Activated CD8-positive, alpha-beta memory T cell treated with anti-CD3 and anti-CD28 coated beads, Interleukin-2, amount 50 U/mL, for 4 hours (primary cell): ENCODE measurements around the gene MED13.
"Not testable (repeated sequence)": the region's sequence is repeated elsewhere in the genome, so short reads cannot be mapped to it uniquely, and the experiment has no call there.

Experiments used
- DNase-seq: peaks from one replicate; pipeline ENCODE4 v3.0.0-alpha.2; 2020

The MED13 gene

GRCh38 chr17:62057696-62058095, 7.4 kb downstream of the MED13 start:
- no peak for DNase-seq

- DNase-seq: no peak
Observed at GRCh38 chr17:62052765-62053338, 12.2 kb downstream of the MED13 start.

GRCh38 chr17:62051053-62051452, 14.0 kb downstream of the MED13 start:
- DNase-seq: no peak

DNA sequence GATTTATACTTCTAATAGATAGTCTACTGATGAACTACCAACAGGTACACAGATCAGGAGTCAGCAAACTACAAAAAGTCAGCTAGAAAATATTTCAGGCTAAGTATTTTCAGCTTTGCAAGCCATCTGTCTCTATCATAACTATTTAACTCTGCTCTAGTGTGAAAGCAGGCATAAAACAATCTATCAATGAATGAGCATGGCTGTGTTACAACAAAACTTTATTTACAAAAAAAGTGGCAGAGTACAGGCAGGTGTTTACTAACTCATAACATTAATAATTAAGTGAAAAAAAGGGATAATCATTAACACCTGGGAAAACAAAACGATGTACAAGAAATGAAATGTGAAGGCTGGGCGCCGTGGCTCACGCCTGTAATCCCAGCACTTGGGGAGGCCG, 15.8 kb downstream of the MED13 start:
- DNase-seq: no peak

DNA sequence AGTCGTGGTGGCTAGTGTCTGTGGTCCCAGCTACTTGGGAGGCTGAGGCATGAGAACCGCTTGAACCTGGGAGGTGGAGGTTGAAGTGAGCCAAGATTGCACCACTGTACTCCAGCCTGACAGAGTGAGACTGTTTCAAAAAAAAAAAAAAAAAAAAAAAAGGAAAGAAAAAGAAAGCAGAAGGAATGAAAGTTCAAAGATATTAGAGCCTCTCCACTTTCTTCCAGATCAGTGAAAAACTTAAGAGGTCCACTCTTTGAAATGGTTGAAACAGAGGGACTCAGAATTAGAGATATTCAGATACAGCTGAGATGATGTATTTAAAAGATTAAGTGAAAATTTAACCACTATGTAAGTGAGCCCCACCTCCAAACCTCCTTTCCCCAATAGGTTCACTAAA, 16.8 kb downstream of the MED13 start:
- DNase-seq: no peak

DNA sequence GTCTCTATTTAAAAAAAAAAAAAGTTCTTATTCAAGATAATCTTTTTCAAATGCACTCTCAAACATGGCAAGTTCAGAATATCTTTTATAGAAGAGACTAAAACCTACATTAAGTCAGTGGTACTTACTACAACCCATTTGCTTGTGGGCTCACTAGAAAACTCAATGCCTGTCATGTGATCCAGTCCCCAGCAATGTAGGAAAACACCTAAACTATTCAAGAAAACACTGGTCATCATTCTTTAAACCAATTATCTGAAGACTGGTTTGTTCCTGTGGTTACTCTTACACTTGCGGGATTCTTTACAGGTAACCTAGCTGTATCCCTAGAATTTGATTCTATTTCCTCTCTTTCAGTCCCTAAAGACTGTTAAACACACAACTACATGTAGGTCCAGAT, 19.6 kb downstream of the MED13 start:
- DNase-seq: no peak

DNA sequence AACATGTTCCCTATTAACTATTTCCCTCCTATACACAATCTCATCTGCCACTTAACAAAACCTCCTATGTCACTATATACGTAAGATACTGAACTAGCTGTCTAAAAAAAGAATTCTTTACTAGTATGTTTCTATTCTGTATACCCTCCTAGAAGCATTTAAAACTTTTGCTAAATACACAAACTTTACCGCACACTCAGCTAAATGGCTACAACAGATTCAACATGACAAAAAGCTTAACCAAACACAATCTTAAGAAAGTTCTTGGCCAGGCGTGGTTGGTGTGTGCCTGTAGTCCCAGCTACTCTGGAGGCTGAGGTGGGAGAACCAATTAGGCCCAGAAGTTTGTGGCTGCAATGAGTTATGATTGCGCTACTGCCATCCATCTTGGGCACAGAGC, 20.0 kb downstream of the MED13 start:
- no peak for DNase-seq

GRCh38 chr17:62043602-62044001, 21.5 kb downstream of the MED13 start:
- DNase-seq: no peak

GRCh38 chr17:62043140-62043539, 21.9 kb downstream of the MED13 start:
- no peak for DNase-seq

GRCh38 chr17:62038248-62038647, 26.8 kb downstream of the MED13 start:
- DNase-seq: no peak

GRCh38 chr17:62033317-62033716, 31.8 kb downstream of the MED13 start:
- no peak for DNase-seq

GRCh38 chr17:62032480-62032879, 32.6 kb downstream of the MED13 start:
- DNase-seq: no peak

GRCh38 chr17:62030264-62030663, 34.8 kb downstream of the MED13 start:
- no peak for DNase-seq

DNA sequence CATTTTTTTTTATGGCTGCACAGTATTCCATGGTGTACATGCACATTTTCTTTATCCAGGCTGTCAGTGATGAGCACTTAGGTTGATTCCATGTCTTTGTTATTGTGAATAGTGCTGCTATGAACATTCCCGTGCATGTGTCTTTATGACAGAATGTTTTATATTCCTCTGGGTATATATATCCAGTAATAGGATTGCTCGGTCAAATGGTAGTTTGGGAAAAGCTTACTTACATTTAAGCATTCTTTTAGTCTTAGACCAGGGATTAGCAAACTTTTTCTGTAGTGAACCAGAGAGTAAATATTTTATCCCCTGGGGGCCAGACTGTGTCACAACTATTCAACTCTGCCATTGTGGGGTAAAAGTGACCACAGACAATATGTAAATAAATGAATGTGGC, 40.2 kb downstream of the MED13 start:
- no peak for DNase-seq

- no peak for DNase-seq
Observed at GRCh38 chr17:62017912-62018311, 47.2 kb downstream of the MED13 start.

DNA sequence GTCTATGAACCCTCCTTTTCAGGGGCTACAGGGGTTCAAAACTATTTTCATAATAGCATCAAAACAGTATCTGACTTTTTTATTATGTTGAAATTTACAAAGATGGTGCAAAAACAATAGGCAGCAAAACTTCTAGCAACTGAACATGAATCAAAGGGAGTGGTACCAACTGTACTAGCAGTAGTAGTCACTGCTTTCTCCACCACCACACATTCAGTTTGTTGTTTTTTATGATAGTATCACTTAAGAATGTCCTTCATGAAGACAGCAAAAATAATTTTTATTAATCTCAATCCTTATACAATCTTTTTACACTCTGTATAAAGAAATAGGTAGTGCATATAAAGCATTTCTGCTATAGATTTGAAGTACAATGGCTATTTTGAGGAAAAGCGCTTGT, 47.6 kb downstream of the MED13 start:
- DNase-seq: no peak

DNA sequence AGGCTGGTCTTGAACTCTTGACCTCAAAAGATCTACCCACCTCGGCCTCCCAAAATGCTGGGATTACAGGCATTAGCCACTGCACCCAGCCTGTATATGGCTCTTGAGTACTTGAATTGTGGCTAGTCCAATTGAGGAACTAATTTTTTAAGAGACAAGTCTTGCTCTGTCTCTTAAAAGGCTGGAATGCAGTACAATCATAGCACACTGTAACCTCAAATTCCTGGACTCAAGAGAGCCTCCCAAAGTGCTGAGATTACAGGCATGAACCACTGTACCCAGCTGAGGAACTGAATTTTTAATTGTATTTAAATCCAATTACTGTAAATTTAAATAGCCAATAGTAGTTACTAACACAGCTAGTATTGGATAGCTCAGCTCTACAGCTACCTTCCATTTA, 50.6 kb downstream of the MED13 start:
- DNase-seq: no peak

GRCh38 chr17:62009220-62009619, 55.9 kb downstream of the MED13 start:
- DNase-seq: no peak

DNA sequence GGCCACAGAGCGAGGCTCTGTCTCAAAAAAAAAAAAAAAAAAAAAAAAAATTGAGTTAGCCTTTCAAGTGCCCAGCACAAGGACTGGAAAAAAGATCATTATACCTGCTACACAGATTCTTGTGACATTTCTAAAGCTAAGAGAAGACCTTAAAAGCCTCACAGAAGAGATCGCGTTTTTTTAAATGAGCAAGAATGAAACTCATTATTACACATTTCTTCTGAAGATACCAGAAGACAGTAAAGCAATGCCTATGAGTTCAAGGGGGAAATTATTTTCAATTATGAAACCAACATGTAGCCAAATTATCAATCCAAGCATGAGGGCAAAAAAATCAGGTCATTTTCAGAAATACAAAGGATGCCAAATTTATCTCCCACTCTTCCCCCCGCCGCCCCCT, 56.8 kb downstream of the MED13 start:
- DNase-seq: no peak

GRCh38 chr17:62004388-62004787, 60.7 kb downstream of the MED13 start:
- no peak for DNase-seq

DNA sequence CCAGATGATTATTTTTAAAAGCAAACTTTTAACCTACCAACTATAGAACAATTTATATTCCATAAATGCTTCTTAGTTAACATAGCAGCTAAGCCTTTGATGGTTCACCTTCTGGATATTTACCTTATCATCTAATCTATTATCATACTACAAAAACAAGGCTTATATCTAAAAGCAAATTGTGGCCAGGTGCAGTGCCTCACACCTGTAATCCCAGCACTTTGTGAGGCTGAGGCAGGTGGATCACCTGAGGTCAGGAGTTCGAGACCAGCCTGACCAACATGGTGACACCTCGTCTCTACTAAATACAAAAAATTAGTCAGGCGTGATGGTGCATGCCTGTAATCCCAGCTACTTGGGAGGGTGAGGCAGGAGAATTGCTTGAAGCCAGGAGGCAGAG, 61.9 kb downstream of the MED13 start:
- DNase-seq: not testable (repeated sequence)

DNA sequence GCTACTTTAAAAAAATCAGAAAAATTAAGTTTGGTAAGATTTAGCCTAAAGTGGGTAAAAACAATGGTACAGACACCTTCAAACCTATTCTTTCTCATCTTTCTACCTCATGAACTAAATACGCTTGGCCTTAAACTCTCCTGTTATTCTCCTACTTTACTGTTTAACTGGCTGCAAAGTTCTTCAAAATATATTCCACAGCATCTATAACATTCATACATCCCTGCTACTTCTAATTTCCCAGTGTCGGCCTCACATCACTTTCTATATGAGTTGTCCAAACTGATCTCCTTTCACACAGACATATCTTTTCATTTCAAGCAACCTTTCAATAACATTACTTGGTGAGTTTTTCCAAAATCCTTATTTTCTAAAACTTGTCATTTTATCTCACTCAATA, 64.0 kb downstream of the MED13 start:
- no peak for DNase-seq

DNA sequence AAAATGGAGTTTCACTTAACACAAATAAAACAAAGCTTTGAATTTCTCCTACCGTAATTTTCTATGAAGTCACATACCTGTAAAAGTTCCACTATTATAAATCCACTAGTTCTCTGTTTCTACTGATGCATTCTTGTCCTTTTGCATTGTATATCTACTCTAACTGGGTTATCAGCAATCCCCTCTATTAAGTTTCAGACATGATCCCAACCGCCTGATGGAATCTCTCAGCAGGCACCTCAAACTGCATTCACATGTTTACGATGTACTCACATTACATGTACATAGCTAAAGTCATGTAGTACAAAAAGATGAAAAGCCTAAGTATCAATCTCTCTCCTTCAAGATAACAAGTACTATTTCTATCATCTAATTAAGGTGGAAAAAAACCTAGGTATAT, 64.9 kb downstream of the MED13 start:
- DNase-seq: no peak

GRCh38 chr17:61998534-61998933, 66.5 kb downstream of the MED13 start:
- DNase-seq: not testable (repeated sequence)

DNA sequence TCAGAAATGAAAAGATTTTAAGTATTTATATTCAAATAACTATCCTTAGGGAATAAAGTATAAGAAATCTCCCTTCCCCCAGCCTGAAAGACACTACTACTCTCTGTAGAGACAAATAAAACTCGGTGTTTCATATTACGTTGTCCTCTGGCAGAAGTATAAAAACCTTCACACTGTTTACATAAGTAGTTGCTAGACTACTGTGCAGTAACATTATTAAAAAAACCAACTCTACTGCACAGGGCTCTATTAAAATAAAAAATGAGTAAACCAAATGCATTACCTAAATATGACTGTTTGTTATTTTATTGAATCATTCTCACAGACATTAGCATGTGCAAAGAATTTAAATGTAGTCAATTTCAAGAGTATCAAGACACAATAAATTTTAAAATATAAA, 67.4 kb downstream of the MED13 start:
- DNase-seq: no peak
